ENCODE data around the gene HPDL.
"Not testable (repeated sequence)": the region's sequence is repeated elsewhere in the genome, so short reads cannot be mapped to it uniquely, and the experiment has no call there.

The HPDL gene

DNA sequence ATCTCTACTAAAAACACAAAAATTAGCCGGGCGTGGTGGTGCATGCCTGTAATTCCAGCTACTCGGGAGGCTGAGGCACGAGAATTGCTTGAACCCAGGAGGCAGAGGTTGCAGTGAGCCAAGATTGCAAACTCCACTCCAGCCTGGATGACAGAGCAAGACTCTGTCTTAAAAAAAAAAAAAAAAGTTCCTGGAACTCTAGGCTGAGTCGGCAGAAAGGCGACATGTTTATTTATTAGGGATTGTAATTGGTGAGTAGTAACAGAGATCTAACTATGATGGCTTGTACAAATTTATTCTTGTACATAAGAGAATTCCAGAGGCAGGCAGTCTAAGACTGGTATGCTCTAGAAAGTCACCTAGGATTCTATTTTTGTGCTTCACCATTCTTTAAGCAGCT is 35.7 kb upstream of the HPDL start:
- H3K36me3 ChIP-seq (replicated peaks in 1 of 2; ENCODE audit: control insufficient read depth in 2 of 2, insufficient read depth in 2 of 2, low read length in 2 of 2); H3K4ac ChIP-seq (ENCODE audit: low read length); H3K14ac ChIP-seq (ENCODE audit: low read length); H4K91ac ChIP-seq (ENCODE audit: low read depth, low read length, poor library complexity); H2BK12ac ChIP-seq (ENCODE audit: low read length); H3K4me2 ChIP-seq (ENCODE audit: insufficient read depth, low read length, poor library complexity, severe bottlenecking); H3K4me1 ChIP-seq (ENCODE audit: control insufficient read depth in 2 of 2, insufficient read depth in 1 of 2, low read depth in 1 of 2, low read length in 2 of 2); H3K27ac ChIP-seq (replicated peaks; ENCODE audit: low read length); H3K9me3 ChIP-seq (replicated peaks in 1 of 2; ENCODE audit: control insufficient read depth in 2 of 2, insufficient read depth in 1 of 2, low read depth in 1 of 2, low read length in 2 of 2); H3K18ac ChIP-seq (ENCODE audit: low read length); H3K27me3 ChIP-seq (ENCODE audit: control insufficient read depth in 3 of 3, insufficient read depth in 3 of 3, low read depth in 1 of 3, low read length in 3 of 3); H3K4me3 ChIP-seq (ENCODE audit: low read length in 2 of 2); H2BK15ac ChIP-seq (ENCODE audit: low read length); H3K9ac ChIP-seq (ENCODE audit: low read depth, low read length, poor library complexity); H2BK120ac ChIP-seq (ENCODE audit: low read depth, low read length); H3K23ac ChIP-seq (ENCODE audit: low read depth, low read length, poor library complexity); H2BK5ac ChIP-seq (ENCODE audit: low read length); H2AFZ ChIP-seq (ENCODE audit: low read length); H2AK5ac ChIP-seq (ENCODE audit: low read depth, low read length); H3K79me1 ChIP-seq (ENCODE audit: low read depth, low read length); DNase-seq (ENCODE audit: low spot score); H4K8ac ChIP-seq (ENCODE audit: low read depth, low read length): not testable (repeated sequence)
- WGBS, 2 donors (ENCODE audit: extremely low coverage in 2 of 2, insufficient read length in 2 of 2, insufficient replicate concordance in 1 of 2): no CpG with 5 or more reads among the region's 6 CpGs

DNA sequence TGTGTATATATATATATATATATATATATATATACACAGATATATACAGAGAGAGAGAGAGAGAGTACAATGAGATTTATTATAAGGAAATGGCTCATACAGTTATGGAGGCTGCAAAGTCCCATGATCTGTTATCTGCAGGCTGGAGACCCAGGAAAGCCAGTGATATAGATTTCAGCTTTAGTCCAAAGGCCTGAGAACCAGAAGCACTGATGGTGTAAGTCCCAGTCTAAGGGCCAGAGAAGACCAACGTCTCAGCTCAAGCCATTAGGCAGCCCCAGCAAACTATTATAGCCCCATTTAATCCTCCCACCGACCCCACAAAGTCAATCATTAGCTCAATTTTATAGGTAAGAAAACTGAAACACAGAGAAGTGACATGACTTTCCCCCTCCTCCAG is 35.0 kb upstream of the HPDL start:
- no peak overlapping the region for H4K91ac ChIP-seq (ENCODE audit: low read depth, low read length, poor library complexity)
- no peak overlapping the region for H3K27ac ChIP-seq (replicated peaks; ENCODE audit: low read length)
- H2AK5ac ChIP-seq (ENCODE audit: low read depth, low read length): no peak overlapping the region
- no peak overlapping the region for H3K23ac ChIP-seq (ENCODE audit: low read depth, low read length, poor library complexity)
- no peak overlapping the region for H3K14ac ChIP-seq (ENCODE audit: low read length)
- H3K18ac ChIP-seq (ENCODE audit: low read length): no peak overlapping the region
- H3K36me3 ChIP-seq (replicated peaks in 1 of 2; ENCODE audit: control insufficient read depth in 2 of 2, insufficient read depth in 2 of 2, low read length in 2 of 2): no peaks in the 10 kb centered on the region
- H2AFZ ChIP-seq (ENCODE audit: low read length): no peak overlapping the region
- no peak overlapping the region for H3K9ac ChIP-seq (ENCODE audit: low read depth, low read length, poor library complexity)
- no peak overlapping the region for H4K8ac ChIP-seq (ENCODE audit: low read depth, low read length)
- WGBS, 2 donors (ENCODE audit: extremely low coverage in 2 of 2, insufficient read length in 2 of 2, insufficient replicate concordance in 1 of 2): no CpG with 5 or more reads among the region's 2 CpGs
- H2BK120ac ChIP-seq (ENCODE audit: low read depth, low read length): no peak overlapping the region
- H2BK15ac ChIP-seq (ENCODE audit: low read length): no peak overlapping the region
- no peak overlapping the region for H2BK12ac ChIP-seq (ENCODE audit: low read length)
- H3K79me1 ChIP-seq (ENCODE audit: low read depth, low read length): no peaks in the 10 kb centered on the region
- H2BK5ac ChIP-seq (ENCODE audit: low read length): no peak overlapping the region
- DNase-seq (ENCODE audit: low spot score): no peak
- no peaks in the 10 kb centered on the region for H3K4me1 ChIP-seq (ENCODE audit: control insufficient read depth in 2 of 2, insufficient read depth in 1 of 2, low read depth in 1 of 2, low read length in 2 of 2)
- no peaks in the 10 kb centered on the region for H3K27me3 ChIP-seq (ENCODE audit: control insufficient read depth in 3 of 3, insufficient read depth in 3 of 3, low read depth in 1 of 3, low read length in 3 of 3)
- H3K4me3 ChIP-seq (ENCODE audit: low read length in 2 of 2): no peak overlapping the region
- H3K4me2 ChIP-seq (ENCODE audit: insufficient read depth, low read length, poor library complexity, severe bottlenecking): no peak overlapping the region
- no peak overlapping the region for H3K4ac ChIP-seq (ENCODE audit: low read length)
- H3K9me3 ChIP-seq (replicated peaks in 1 of 2; ENCODE audit: control insufficient read depth in 2 of 2, insufficient read depth in 1 of 2, low read depth in 1 of 2, low read length in 2 of 2): no peaks in the 10 kb centered on the region

DNA sequence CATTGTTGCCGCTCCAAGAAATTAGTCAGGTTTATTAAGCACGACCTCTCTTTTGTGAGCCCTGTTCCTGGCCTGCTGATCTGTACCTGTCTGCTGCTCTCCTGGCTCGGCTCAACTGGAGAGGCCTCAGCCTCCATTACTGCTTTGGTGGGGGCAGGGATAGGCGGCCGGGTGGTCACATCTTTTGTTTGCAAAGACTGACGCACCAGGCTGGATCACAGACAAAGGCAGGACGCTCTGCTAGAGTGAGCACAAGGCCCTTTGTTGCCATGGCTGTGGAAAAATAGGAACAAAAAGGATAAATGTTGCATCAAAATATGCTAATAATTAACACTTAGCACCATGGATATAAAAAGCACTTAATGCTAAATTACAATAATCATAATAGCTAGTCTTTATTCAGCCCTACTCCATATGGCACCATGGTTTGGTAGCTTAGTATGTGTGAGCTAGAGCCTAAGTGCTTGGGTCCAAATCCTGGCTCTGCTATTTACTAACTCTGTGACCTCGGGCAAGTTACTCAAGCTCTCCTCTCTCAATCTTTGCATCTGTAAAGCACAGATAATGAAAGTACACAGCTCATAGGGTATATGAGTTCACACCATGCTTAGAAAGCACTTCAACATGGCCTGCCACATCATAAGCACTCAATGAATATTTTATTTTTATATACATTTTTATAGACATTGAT is 28.9 kb upstream of the HPDL start:
- Histone ChIP-seq H3K4ac (ENCODE audit: low read length) (no peak overlapping the region), H2BK5ac (ENCODE audit: low read length) (no peak overlapping the region), H3K14ac (ENCODE audit: low read length) (no peak overlapping the region), H2AFZ (ENCODE audit: low read length) (peak overlapping the region; percentile 94), H3K4me3 (ENCODE audit: low read length in 2 of 2) (no peak overlapping the region), H3K9ac (ENCODE audit: low read depth, low read length, poor library complexity) (no peak overlapping the region), H3K18ac (ENCODE audit: low read length) (peak overlapping the region; percentile 79), H3K9me3 (replicated peaks in 1 of 2; ENCODE audit: control insufficient read depth in 2 of 2, insufficient read depth in 1 of 2, low read depth in 1 of 2, low read length in 2 of 2) (no peaks in the 10 kb centered on the region), H3K79me1 (ENCODE audit: low read depth, low read length) (no peaks in the 10 kb centered on the region), H3K4me2 (ENCODE audit: insufficient read depth, low read length, poor library complexity, severe bottlenecking) (no peak overlapping the region), H3K4me1 (ENCODE audit: control insufficient read depth in 2 of 2, insufficient read depth in 1 of 2, low read depth in 1 of 2, low read length in 2 of 2) (peaks cover 14 to 15% of the 10 kb centered on the region in 2 donors), H3K23ac (ENCODE audit: low read depth, low read length, poor library complexity) (no peak overlapping the region), H4K8ac (ENCODE audit: low read depth, low read length) (no peak overlapping the region), H2BK120ac (ENCODE audit: low read depth, low read length) (no peak overlapping the region), H4K91ac (ENCODE audit: low read depth, low read length, poor library complexity) (peak overlapping the region; percentile 81), H3K27ac (replicated peaks; ENCODE audit: low read length) (no peak overlapping the region), H2AK5ac (ENCODE audit: low read depth, low read length) (no peak overlapping the region), H2BK12ac (ENCODE audit: low read length) (no peak overlapping the region), H3K27me3 (ENCODE audit: control insufficient read depth in 3 of 3, insufficient read depth in 3 of 3, low read depth in 1 of 3, low read length in 3 of 3) (no peaks in the 10 kb centered on the region), H2BK15ac (ENCODE audit: low read length) (no peak overlapping the region), H3K36me3 (replicated peaks in 1 of 2; ENCODE audit: control insufficient read depth in 2 of 2, insufficient read depth in 2 of 2, low read length in 2 of 2) (no peaks in the 10 kb centered on the region)
- no CpG with 5 or more reads among the region's 8 CpGs for WGBS, 2 donors (ENCODE audit: extremely low coverage in 2 of 2, insufficient read length in 2 of 2, insufficient replicate concordance in 1 of 2)
- DNase-seq (ENCODE audit: low spot score): no peak

DNA sequence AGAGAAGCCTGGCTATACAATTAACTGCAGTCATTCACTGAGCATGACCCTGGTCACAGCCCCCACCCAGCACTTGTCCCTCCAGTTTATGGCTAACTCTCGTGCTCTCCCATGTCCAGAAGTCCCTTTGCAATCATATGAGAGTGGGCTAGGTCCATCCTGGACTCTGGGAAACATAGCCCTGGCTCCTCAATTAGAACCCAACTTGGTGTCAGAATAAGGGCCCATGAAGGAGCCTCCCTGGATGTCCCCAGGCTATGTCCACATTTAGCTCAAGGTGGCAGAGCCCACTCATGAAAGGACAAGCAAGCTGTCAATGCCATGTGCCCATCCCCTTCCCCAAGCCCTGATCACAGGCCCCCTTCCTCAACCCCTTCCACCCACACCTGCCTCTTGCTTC is 27.4 kb upstream of the HPDL start:
- H2AK5ac ChIP-seq (ENCODE audit: low read depth, low read length): no peak overlapping the region
- peak overlapping the region; percentile 44 for H2AFZ ChIP-seq (ENCODE audit: low read length)
- H3K18ac ChIP-seq (ENCODE audit: low read length): no peak overlapping the region
- H3K27me3 ChIP-seq (ENCODE audit: control insufficient read depth in 3 of 3, insufficient read depth in 3 of 3, low read depth in 1 of 3, low read length in 3 of 3): no peaks in the 10 kb centered on the region
- no peak overlapping the region for H3K23ac ChIP-seq (ENCODE audit: low read depth, low read length, poor library complexity)
- no peak overlapping the region for H3K4ac ChIP-seq (ENCODE audit: low read length)
- H4K8ac ChIP-seq (ENCODE audit: low read depth, low read length): no peak overlapping the region
- no peak overlapping the region for H2BK15ac ChIP-seq (ENCODE audit: low read length)
- no peak overlapping the region for H3K27ac ChIP-seq (replicated peaks; ENCODE audit: low read length)
- H3K4me1 ChIP-seq (ENCODE audit: control insufficient read depth in 2 of 2, insufficient read depth in 1 of 2, low read depth in 1 of 2, low read length in 2 of 2): peaks cover 15% of the 10 kb centered on the region in 2 donors
- H2BK120ac ChIP-seq (ENCODE audit: low read depth, low read length): no peak overlapping the region
- H3K4me2 ChIP-seq (ENCODE audit: insufficient read depth, low read length, poor library complexity, severe bottlenecking): no peak overlapping the region
- no peaks in the 10 kb centered on the region for H3K79me1 ChIP-seq (ENCODE audit: low read depth, low read length)
- H3K4me3 ChIP-seq (ENCODE audit: low read length in 2 of 2): no peak overlapping the region
- H2BK5ac ChIP-seq (ENCODE audit: low read length): no peak overlapping the region
- no peak overlapping the region for H3K14ac ChIP-seq (ENCODE audit: low read length)
- DNase-seq (ENCODE audit: low spot score): no peak
- H3K9me3 ChIP-seq (replicated peaks in 1 of 2; ENCODE audit: control insufficient read depth in 2 of 2, insufficient read depth in 1 of 2, low read depth in 1 of 2, low read length in 2 of 2): no peaks in the 10 kb centered on the region
- H2BK12ac ChIP-seq (ENCODE audit: low read length): no peak overlapping the region
- H3K36me3 ChIP-seq (replicated peaks in 1 of 2; ENCODE audit: control insufficient read depth in 2 of 2, insufficient read depth in 2 of 2, low read length in 2 of 2): no peaks in the 10 kb centered on the region
- no peak overlapping the region for H3K9ac ChIP-seq (ENCODE audit: low read depth, low read length, poor library complexity)
- WGBS, 2 donors (ENCODE audit: extremely low coverage in 2 of 2, insufficient read length in 2 of 2, insufficient replicate concordance in 1 of 2): no CpG with 5 or more reads among the region's 1 CpG
- H4K91ac ChIP-seq (ENCODE audit: low read depth, low read length, poor library complexity): no peak overlapping the region
